ENCODE data around the gene PEX10.

The PEX10 gene

GRCh38 chr1:2374252-2375155 lies 37.9 kb downstream of the PEX10 start:
- H3K4me1 ChIP-seq (ENCODE audit: control insufficient read depth, insufficient read depth, low read length, unreplicated experiment): no peaks in the 10 kb centered on the region

DNA sequence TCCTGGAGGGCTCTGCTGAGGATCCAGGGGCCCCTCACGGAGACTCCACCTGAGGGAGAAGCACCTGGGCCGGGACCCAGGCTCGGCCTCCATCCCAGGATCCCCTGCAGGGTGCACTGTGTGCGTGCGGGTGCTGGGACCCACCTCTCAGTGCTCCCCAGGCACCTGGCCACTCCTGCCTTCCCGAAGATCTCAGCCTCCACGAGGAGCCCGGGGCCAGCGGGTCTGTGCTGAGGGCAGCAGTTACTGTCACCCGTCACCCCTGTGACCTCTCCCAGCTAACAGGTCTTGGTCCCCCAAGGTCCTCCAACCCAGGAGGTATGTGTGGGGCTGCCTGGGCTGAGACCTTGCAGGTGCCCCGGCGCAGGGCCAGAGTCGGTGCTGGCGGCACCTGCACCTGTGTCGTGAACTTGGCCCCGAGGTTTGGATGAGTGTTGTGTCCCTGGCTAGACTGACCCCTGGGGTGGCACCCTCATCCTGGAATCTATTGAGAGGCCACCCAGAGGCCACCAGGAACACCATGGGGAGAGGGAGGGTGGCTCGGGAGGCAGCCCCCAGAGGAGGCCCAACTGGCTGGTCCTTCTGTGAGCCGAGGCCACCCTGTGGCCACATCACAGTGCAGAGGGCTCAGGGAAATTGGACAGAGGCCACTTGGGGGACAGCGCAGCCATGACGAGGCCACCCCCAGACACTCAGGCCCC lies 38.7 kb downstream of the PEX10 start:
- Histone ChIP-seq H3K4me3 (ENCODE audit: low read depth, low read length) (no peak overlapping the region), H3K4me1 (ENCODE audit: control insufficient read depth, insufficient read depth, low read length, unreplicated experiment) (no peaks in the 10 kb centered on the region), H3K79me2 (ENCODE audit: control insufficient read depth, insufficient read depth, low read length, unreplicated experiment) (no peaks in the 10 kb centered on the region), H3K27me3 (ENCODE audit: insufficient read depth, low read length) (no peaks in the 10 kb centered on the region), H3K36me3 (ENCODE audit: insufficient read depth, low read length) (no peaks in the 10 kb centered on the region), H3K27ac (ENCODE audit: low read depth, low read length) (no peak overlapping the region), H2AFZ (ENCODE audit: low read length, unreplicated experiment) (no peak overlapping the region)

More at GRCh38 chr1:2374252-2375155, 37.9 kb downstream of the PEX10 start:
- no peaks in the 10 kb centered on the region for H3K27me3 ChIP-seq (ENCODE audit: insufficient read depth, low read length)
- H3K36me3 ChIP-seq (ENCODE audit: insufficient read depth, low read length): no peaks in the 10 kb centered on the region
- no peak overlapping the region for H3K4me3 ChIP-seq (ENCODE audit: low read depth, low read length)
- no peak overlapping the region for H3K27ac ChIP-seq (ENCODE audit: low read depth, low read length)
- no peaks in the 10 kb centered on the region for H3K79me2 ChIP-seq (ENCODE audit: control insufficient read depth, insufficient read depth, low read length, unreplicated experiment)
- H2AFZ ChIP-seq (ENCODE audit: low read length, unreplicated experiment): no peak overlapping the region

DNA sequence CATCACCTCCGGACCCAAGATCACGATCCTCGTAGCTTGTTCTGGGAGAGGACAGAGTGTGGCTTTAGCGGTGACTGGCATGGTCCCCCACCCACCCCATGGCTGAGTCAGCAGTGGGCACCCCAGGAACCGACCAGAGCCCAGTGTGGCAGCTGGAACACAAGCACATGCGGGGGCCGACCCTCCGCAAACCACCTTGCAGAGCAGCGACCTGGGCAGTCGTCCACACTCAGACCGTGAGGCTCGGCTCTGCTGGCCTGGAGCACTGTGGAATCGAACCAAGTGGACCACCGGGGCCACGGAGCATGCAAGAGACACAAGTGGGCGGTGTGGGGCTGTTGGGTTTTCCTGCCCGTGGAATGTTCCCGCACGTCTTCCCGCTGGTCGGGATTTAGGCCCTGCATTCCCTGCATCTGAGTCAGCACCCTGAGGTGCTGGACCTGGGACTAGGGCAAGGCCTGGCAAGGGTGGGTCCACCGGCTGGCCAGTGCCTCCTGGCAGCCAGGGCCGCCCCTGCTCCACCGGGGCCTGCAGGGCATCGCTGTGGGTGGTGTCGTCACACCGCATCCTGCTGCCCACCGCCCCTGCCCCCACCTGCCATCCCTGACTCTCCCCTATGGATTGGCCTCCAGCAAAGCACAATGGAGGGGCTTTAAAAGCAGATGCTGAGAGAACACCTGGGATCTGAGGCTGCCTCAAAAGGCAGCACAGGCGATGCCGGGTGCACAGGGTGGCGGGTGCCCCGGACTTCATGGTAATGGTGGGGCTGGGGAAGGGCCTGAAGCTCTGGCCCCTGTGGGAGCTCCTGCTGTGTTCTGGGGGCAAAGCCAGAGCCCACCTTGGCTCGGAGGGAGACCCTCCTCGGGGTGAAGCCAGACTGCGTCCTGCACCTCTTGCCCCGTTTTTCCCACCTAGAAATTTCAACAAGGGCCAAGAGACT lies 39.5 kb downstream of the PEX10 start:
- H2AFZ ChIP-seq (ENCODE audit: low read length, unreplicated experiment): no peak overlapping the region
- H3K36me3 ChIP-seq (ENCODE audit: insufficient read depth, low read length): no peaks in the 10 kb centered on the region
- no peak overlapping the region for H3K27ac ChIP-seq (ENCODE audit: low read depth, low read length)
- no peaks in the 10 kb centered on the region for H3K79me2 ChIP-seq (ENCODE audit: control insufficient read depth, insufficient read depth, low read length, unreplicated experiment)
- no peaks in the 10 kb centered on the region for H3K27me3 ChIP-seq (ENCODE audit: insufficient read depth, low read length)
- H3K4me3 ChIP-seq (ENCODE audit: low read depth, low read length): no peak overlapping the region
- no peaks in the 10 kb centered on the region for H3K4me1 ChIP-seq (ENCODE audit: control insufficient read depth, insufficient read depth, low read length, unreplicated experiment)

GRCh38 chr1:2368053-2368744 lies 44.2 kb downstream of the PEX10 start:
- no peaks in the 10 kb centered on the region for H3K27me3 ChIP-seq (ENCODE audit: insufficient read depth, low read length)

DNA sequence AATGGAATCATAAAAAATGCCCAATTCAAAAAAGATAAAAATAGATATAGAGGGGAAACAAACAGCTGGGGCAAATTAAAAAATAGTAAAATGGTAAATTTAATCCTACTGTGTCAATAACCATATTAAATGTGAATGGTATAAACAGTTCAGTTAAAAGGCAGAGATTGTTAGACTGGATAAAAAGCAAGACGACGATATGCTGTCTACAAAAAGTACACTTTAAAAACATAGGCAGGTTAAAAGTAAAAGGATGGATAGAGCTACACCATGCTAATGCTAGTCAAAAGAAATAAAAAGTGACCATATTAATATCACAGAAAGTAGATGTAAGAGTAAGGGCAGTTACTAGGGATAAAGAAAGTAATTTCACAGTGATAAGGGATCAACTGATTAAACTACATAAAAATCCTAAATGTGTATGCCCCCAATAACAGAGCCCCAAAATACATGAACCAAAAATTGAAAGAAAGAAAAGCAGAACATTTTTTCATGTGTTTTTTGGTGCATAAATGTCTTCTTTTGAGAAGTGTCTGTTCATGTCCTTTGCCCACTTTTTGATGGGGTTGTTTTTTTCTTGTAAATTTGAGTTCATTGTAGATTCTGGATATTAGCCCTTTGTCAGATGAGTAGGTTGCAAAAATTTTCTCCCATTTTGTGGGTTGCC lies 48.4 kb downstream of the PEX10 start:
- H3K27ac ChIP-seq (ENCODE audit: low read depth, low read length): no peak overlapping the region
- no peaks in the 10 kb centered on the region for H3K4me1 ChIP-seq (ENCODE audit: control insufficient read depth, insufficient read depth, low read length, unreplicated experiment)
- no peaks in the 10 kb centered on the region for H3K79me2 ChIP-seq (ENCODE audit: control insufficient read depth, insufficient read depth, low read length, unreplicated experiment)
- H2AFZ ChIP-seq (ENCODE audit: low read length, unreplicated experiment): no peak overlapping the region
- peaks cover 3% of the 10 kb centered on the region for H3K36me3 ChIP-seq (ENCODE audit: insufficient read depth, low read length)
- H3K4me3 ChIP-seq (ENCODE audit: low read depth, low read length): no peak overlapping the region
- no peaks in the 10 kb centered on the region for H3K27me3 ChIP-seq (ENCODE audit: insufficient read depth, low read length)

More at GRCh38 chr1:2368053-2368744, 44.2 kb downstream of the PEX10 start:
- Histone ChIP-seq H2AFZ (ENCODE audit: low read length, unreplicated experiment) (no peak overlapping the region), H3K79me2 (ENCODE audit: control insufficient read depth, insufficient read depth, low read length, unreplicated experiment) (no peaks in the 10 kb centered on the region), H3K4me3 (ENCODE audit: low read depth, low read length) (no peak overlapping the region), H3K36me3 (ENCODE audit: insufficient read depth, low read length) (peaks cover 3% of the 10 kb centered on the region), H3K4me1 (ENCODE audit: control insufficient read depth, insufficient read depth, low read length, unreplicated experiment) (no peaks in the 10 kb centered on the region), H3K27ac (ENCODE audit: low read depth, low read length) (no peak overlapping the region)

- H3K4me3 ChIP-seq (ENCODE audit: low read depth, low read length): no peak overlapping the region
Observed at GRCh38 chr1:2360588-2361364, 51.6 kb downstream of the PEX10 start.

DNA sequence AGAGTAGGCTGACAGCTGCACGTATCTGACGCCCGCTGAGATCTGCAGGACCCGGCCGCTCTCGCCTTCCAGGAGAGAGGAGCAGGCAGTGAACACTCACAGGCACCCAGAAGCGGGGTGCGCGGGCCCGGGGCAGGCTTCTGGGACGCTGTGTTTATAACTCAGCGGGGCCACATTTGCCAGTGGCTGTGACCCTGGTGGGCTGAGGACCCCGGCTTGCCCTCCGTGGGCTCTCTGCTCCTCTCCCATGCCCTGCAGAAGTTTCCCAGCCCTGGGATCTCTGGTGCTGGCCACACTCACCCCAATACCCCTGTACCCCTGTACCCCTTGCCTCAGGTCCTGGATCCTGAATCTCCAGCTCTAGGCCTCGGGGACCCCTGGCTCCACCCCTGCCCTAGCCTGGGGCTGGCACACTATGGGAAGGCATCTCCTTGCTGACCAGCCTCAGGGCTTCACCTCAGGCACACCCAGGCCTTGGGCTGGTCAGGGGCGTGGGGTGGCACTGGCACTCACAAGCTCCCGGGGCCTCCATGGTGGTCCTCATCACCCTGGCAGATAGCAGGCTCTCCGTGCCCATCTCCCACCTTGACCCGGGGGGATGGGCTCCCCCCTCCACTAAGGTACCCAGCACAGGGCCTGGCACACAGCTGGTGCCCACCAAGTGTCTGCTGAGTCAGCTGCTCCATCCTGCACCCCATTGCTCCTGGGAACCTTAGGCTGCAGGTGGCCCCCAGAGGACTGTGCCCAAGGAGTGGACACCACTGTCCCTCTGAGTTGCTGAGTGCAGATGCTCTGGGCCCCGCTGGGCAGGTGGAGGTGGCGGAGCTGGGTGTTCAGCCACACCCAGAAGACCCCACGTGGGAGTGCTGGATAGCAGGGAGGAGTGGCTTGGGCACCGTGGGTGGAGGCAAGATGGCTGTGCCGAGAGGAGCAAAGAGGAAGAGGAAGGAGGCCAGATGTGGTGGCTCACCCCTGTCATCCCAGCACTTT lies 53.4 kb downstream of the PEX10 start:
- H3K79me2 ChIP-seq (ENCODE audit: control insufficient read depth, insufficient read depth, low read length, unreplicated experiment): no peaks in the 10 kb centered on the region

More at GRCh38 chr1:2360588-2361364, 51.6 kb downstream of the PEX10 start:
- no peak overlapping the region for H3K27ac ChIP-seq (ENCODE audit: low read depth, low read length)
- no peaks in the 10 kb centered on the region for H3K79me2 ChIP-seq (ENCODE audit: control insufficient read depth, insufficient read depth, low read length, unreplicated experiment)
- peaks cover 3% of the 10 kb centered on the region for H3K36me3 ChIP-seq (ENCODE audit: insufficient read depth, low read length)
- H2AFZ ChIP-seq (ENCODE audit: low read length, unreplicated experiment): no peak overlapping the region
- H3K4me1 ChIP-seq (ENCODE audit: control insufficient read depth, insufficient read depth, low read length, unreplicated experiment): no peaks in the 10 kb centered on the region
- H3K27me3 ChIP-seq (ENCODE audit: insufficient read depth, low read length): no peaks in the 10 kb centered on the region

DNA sequence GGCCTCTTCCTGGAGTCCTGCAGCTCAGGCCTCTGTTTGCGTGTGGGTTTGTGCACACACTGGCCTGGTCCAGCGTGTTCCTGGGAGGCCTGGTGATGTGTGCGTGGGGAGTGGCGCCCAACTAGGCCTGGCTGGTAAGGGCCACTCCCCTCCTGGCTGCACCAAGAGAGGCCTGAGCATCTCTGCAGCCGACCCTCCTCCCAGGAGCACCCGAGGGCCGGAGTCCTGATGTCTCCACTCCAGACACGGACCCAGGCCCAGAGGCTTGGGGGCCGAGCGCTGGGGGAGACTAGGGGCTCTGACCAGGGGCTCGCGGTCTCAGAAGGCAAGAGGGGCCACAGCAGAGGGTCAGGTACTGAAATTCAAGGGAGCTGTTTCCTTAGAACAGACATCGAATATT lies 54.3 kb downstream of the PEX10 start:
- Histone ChIP-seq H3K4me3 (ENCODE audit: low read depth, low read length) (no peak overlapping the region), H3K27ac (ENCODE audit: low read depth, low read length) (no peak overlapping the region), H3K27me3 (ENCODE audit: insufficient read depth, low read length) (no peaks in the 10 kb centered on the region), H3K36me3 (ENCODE audit: insufficient read depth, low read length) (no peaks in the 10 kb centered on the region), H2AFZ (ENCODE audit: low read length, unreplicated experiment) (no peak overlapping the region), H3K4me1 (ENCODE audit: control insufficient read depth, insufficient read depth, low read length, unreplicated experiment) (no peaks in the 10 kb centered on the region), H3K79me2 (ENCODE audit: control insufficient read depth, insufficient read depth, low read length, unreplicated experiment) (no peaks in the 10 kb centered on the region)

More for the DNA sequence above, 53.4 kb downstream of the PEX10 start:
- Histone ChIP-seq H3K27me3 (ENCODE audit: insufficient read depth, low read length) (no peaks in the 10 kb centered on the region), H2AFZ (ENCODE audit: low read length, unreplicated experiment) (no peak overlapping the region), H3K36me3 (ENCODE audit: insufficient read depth, low read length) (no peaks in the 10 kb centered on the region), H3K4me3 (ENCODE audit: low read depth, low read length) (no peak overlapping the region), H3K4me1 (ENCODE audit: control insufficient read depth, insufficient read depth, low read length, unreplicated experiment) (no peaks in the 10 kb centered on the region), H3K27ac (ENCODE audit: low read depth, low read length) (no peak overlapping the region)

Data from ACC112 (cell line).